GM12872 (cell line): ENCODE data around the gene KCNK13.

Source experiments
- TF ChIP-seq, protein P1 (sequence below): IDR thresholded peaks from 3 replicates; pipeline ENCODE4 v1.5.1; 2011; ENCODE audit warnings: low read depth, mild to moderate bottlenecking, low read length, moderate library complexity; ENCODE audit not compliant: insufficient read depth

The KCNK13 gene

DNA sequence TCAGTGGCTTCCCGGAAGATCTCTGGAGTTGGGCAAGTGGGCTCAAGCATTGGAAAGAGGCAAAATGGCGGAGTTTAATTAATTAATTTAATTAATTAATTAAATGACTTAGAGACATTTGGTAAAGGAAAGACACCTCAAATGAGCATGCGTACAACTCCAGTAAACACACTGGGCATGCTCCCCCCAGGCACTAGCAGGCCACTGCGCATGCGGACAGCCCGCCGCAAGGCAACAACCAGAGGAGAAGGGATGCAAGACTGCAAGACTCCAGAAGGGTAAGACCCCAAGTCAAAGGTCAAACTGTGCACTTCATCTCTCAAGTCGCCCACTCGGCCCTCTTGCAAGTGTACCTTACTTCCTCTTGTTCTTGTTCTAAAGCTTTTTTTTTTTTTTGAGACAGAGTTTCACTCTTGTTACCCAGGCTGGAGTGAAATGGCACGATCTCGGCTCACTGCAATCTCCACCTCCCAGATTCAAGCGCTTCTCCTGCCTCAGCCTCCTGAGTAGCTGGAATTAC, 136.8 kb downstream of the KCNK13 start:
- TF ChIP-seq, protein P1, sequence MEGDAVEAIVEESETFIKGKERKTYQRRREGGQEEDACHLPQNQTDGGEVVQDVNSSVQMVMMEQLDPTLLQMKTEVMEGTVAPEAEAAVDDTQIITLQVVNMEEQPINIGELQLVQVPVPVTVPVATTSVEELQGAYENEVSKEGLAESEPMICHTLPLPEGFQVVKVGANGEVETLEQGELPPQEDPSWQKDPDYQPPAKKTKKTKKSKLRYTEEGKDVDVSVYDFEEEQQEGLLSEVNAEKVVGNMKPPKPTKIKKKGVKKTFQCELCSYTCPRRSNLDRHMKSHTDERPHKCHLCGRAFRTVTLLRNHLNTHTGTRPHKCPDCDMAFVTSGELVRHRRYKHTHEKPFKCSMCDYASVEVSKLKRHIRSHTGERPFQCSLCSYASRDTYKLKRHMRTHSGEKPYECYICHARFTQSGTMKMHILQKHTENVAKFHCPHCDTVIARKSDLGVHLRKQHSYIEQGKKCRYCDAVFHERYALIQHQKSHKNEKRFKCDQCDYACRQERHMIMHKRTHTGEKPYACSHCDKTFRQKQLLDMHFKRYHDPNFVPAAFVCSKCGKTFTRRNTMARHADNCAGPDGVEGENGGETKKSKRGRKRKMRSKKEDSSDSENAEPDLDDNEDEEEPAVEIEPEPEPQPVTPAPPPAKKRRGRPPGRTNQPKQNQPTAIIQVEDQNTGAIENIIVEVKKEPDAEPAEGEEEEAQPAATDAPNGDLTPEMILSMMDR: no peak

DNA sequence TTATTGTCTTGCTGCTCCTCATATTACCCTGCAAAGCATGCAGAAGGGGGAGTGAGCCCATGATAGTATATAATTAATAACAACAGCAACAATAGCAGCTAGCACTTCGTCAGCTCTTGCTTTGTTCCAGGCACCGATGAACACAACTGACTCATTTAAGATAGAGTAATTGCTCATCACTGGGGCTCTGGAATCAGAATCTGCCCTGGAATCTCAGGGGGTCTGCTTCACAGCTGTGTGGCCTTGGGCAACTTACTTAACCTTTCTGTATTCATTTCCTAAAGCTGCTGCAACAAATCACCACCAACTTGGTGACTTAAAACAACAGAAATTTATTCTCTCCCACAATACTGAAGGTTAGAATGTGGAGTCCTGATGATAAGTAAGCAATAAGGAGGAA, 139.6 kb downstream of the KCNK13 start:
- TF ChIP-seq, protein P1: no peak

DNA sequence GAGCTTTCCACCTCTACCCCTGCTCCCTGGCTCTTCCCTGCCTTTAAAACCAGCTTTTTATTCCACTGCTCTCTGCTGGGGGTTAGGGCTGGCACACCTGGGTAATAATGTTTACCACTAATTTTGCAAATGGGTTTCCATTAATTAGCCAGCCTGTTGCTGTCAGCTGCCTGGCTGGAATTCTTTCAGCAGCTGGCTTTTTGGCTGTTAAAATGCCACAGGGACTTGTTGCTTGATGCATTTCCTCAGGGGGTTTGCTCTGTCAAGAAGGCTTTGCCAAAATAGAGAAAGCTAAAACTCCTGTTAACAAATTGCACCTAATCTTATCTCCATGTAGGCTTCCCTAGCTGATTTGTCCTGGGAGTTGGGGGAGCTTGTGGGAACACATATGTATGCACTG, 142.7 kb downstream of the KCNK13 start:
- TF ChIP-seq, protein P1: no peak

DNA sequence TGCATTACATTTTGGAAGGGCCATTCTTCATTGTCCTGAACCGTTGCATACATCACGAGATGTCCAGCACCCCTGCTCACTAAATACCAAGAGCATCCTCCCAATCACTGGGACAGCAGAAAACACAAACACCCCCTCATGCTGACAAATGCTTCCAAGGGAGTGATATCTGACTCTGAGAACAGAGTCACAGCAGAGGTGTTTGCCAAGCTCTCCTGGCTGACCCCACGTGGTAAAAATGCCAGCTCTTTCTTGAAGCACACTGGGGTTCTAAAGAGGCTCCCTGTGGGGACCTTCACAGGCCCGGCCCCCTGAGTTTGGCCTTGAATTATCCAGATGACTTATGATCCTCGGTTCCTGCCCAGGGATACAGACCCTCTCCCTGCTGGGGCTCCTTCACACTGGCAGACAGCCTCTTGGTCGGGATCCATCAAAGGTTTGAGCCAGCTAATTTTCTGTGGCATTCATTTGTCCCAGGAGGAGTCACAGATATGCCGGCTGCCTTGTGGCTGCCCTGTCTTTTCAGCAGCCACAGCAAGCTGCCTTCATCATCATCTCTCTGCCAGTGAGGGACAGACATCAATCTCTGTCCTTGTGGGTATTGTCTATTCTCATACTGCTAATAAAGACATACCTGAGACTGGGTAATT, 151.4 kb downstream of the KCNK13 start:
- TF ChIP-seq, protein P1: no peak

DNA sequence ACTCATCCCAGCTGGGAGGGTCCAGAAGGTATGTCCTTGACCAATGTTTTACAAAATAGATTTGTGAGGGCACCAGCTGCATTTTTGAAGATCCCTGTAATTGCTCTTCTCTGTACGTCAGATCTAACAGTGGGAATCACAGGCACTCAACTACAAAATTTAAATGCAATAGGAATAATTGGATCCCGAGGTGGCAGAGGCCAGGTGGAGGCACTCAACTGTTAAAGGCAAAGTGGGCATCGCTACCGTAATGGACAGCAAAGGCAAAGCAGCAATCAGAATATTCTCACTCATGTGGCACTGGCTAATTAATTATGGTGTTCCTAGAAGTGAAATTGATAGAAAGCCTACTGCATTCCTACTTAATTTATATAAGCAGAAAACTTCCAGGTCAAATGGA, 166.7 kb downstream of the KCNK13 start:
- TF ChIP-seq, protein P1: no peak
